OCI-M1 (cell line): ENCODE data around the gene ISYNA1.

Source experiments
- DNase-seq: peaks from one replicate; lab custom pipeline; 2025; lab: John Stamatoyannopoulos, UW

The ISYNA1 gene

DNA sequence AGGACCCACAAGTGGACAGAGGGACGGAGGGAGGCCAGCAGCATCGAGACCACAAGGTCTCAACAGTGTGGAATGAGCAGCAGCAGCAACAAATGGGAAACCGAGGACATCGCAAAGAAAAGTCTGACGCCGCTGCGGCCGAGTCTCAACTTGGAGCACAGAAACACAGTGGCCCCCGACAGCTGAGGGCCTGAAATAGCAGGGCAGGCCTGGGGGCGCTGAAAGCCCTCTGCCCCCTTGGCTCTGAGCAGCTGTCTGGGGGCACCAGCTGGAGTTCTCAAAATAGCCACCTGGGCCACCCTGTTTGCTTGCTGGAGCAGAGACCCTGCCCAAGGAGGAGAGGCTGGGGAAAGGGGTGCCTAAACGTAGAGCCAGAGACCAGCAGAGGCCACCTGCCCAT, 5.9 kb upstream of the ISYNA1 start:
- no peak for DNase-seq

DNA sequence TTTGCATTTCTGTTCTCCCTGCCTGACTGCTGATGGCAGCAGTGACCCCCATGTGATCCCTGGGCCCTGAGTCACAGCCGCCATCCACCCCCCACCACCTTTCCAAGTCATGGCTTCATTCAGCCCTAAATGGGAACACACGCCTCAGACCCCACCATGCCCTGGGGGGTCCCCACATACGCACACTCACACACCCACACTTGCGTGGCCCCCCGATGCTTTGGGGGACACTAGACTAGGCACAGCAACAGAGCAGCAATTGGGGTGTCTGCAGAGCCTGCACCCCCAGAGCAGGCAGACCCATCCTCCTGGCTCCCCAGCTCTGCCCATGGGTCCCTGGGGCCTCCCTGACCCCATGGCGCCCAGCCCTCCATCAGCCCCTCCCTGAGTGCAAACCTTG, 5.5 kb upstream of the ISYNA1 start:
- DNase-seq = no peak

DNA sequence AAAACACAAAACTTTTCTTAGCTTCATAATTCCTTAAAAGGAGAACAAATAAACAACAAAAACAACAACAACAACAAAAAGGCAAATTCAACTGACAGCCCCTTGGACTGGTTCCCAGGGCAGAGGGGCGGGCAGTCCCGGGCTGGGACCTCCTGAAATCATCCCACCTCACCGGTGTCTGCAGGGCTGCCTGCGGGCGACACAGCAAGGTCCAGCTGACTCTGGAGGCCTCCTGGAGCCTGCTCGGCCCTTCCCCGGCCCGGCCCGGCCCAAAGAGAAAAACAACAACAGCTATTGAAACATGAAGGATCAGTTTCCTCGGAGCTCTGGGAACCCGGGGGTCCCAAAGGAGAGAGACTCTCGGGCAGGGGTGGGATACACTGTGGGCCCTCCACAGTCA, 5.0 kb upstream of the ISYNA1 start:
- DNase-seq = no peak

DNA sequence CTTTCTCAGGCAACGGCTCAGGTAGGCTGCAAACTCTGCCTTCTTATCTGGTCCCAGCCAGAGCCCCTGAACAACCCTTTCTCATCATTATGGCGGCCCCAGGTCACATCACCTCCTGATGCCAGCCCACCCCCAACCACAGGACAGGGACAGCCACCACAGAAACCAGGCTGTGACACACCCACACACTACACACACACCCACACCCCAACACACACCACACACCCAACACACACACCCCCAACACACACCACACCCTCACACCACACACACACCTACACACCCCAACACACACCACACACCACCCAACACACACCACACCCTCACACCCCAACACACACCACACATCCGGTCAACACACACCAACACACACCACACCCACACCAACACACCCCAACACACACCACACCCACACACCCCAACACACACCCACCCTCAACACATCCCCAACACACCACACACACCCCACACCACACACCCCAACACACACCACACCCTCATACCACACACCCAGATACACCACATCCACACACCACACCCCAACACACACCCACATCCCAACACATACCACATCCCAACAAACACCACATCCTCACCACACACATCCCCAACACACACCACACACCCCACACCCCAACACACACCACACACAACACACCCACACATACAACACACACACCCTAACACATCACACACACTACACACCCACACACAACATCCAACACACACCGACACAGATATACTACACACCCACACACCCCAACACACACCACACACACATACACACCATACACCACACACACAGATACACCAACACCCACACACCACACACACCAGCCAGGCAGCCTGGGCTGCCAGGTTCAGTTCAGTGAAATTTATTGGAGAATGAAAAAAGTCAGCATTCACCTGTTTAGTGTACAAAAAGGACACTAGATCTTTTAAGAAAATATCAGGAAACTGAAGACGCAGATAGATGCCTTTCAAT, 4.2 kb upstream of the ISYNA1 start:
- no peak for DNase-seq

DNA sequence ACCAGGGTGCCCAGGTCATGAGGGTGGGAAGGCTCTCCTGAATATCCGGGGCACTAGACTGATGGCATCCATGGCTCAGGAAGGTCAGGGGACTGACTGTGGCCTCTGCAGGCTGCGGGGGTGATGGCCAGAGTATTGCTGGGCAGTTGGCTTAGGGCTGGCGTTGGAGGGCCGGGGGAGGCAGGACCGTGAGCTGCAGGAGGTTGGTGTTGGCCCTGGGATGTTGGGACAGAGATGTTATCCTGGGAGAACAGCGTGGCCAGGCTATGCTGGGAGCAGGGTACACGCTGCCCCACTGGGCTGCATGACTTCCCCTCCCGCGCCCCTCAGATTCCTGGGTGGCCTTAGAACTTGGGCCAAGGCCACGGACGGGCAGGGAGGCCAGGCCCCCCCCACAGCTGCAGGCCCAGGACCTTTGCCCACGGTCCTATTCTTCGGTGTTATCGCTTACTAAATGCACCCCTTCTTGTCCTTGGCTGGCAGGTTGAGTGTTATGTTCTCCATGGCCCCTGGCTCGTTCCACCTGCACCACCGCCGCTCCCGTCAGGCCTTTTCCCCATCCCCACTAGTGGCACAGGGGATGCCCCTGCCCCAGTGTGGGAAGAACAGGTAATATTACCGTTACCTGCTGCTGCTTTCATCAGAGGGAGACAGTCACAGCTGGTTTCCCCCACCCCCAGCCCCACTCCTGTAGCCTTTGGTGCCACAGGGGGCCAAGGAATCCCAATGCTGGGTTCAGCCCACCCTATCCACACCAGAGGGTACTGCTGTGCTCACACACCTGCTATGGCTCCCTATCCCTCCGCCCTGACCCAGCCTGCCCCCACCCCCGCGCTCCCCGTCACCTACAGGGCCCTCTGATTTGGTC, 3.2 kb upstream of the ISYNA1 start:
- no peak for DNase-seq

DNA sequence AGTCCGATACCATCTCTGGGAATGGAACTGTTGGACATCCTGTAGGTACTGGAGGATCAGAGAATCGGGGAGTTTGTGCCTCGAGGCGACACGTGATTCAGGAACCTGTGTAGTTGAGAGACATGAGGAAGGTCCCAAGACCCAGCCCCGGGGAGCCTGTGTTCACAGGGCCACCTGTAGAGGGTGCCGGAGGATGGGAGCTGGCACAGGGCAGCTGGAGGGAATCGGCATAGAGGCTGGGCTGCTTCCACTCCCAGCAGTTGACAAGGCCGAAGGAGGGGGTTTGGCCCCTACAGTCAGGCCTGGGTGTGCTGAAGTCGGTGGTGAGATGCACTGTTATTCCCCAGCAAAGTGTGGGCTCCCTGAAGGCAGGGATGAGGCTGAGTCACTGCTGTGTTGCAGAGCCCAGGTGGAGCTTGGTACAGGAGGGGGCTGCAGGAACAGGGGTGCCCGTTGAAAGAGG, 2.5 kb upstream of the ISYNA1 start:
- peak; percentile 76 for DNase-seq

DNA sequence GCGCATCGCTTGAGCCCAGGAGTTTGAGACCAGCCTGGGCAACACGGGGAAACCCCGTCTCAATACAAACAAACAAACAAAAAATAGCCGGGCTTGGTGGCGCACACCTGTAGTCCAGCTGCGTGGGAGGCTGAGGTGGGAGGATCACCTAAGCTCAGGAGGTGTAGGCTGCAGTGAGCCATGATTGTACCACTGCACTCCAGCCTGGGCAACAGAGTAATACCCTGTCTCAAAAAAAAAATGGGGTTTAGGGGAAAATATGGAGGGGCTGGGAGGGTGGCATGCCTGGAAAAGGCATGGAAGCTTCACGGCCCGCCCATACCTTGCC, 1.9 kb upstream of the ISYNA1 start:
- no peak for DNase-seq

DNA sequence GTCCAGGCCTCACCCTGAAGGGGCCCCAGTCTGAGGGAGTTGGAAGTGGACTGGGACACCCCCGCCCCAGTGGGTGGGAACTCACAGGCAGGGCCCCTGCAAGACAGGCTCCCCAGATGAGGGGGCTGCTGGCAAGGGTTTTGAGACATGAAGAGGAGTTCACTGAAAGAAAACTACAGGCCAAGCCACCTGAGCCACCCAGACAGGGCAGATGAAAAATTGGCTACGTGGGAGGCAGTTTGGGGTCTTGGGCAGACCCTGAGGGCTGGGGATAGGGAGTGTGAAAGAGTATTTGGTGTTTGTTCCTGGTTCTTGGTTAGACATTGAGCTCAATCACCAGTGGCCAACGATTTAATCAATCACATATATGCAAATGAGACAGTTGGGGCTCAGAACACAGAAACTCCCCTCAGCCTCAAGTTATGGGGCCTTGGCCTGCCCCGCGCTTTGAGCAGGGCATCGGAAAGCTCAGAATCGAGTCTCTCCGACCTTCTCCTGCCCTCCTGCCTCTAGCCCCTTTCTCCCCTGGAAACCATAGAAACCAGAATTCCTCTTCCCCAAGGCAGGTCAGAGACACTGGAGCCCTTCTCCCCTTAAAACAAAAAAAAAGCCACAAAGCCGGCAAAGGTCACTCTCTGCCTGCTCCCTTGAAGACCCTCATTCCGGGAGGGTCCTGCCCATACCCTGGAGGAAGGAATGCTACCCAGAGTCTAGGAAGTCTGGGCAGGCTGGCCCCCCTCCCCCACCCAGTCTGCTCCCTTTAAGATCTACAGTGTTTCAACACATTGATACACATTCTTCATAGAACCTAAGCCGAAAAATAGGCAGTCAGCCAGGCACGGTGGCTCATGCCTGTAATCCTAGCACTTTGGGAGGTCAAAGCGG, 1.3 kb upstream of the ISYNA1 start:
- peak; percentile 65 for DNase-seq

DNA sequence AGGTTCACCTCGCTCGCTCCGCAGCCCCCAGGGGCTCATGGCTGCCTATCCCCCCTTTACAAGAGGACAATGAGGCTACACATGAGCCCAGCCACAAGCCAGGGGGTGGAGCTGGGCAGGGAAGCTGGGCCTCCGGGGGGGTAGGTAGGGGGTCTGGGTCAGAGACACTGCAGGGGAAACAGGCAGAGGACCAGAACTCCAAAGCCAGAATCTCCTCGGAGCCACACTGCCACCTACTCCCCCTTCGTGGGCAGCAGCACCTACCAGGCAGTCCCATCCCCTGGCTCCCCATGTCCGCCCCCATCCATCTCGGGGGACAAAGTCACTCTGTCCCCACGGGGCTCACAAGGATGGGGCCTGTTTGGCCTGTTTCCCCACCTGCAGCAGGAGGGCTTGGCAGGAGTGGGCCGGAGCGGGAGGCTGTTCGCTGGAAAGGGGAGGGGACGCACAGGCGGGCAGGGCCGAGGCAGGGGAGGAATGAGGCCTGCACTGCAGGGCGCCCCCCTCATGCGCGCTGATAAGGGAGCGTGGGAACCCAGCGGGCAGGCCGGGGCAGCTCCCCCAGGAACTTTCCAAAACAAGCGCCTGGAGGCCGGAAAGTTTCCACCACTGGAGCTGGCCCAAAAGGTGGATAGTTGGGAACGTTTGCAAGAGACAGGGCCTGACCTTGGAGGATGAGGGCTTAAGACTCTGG, 545 bp upstream of the ISYNA1 start:
- peak; percentile 67 for DNase-seq

DNA sequence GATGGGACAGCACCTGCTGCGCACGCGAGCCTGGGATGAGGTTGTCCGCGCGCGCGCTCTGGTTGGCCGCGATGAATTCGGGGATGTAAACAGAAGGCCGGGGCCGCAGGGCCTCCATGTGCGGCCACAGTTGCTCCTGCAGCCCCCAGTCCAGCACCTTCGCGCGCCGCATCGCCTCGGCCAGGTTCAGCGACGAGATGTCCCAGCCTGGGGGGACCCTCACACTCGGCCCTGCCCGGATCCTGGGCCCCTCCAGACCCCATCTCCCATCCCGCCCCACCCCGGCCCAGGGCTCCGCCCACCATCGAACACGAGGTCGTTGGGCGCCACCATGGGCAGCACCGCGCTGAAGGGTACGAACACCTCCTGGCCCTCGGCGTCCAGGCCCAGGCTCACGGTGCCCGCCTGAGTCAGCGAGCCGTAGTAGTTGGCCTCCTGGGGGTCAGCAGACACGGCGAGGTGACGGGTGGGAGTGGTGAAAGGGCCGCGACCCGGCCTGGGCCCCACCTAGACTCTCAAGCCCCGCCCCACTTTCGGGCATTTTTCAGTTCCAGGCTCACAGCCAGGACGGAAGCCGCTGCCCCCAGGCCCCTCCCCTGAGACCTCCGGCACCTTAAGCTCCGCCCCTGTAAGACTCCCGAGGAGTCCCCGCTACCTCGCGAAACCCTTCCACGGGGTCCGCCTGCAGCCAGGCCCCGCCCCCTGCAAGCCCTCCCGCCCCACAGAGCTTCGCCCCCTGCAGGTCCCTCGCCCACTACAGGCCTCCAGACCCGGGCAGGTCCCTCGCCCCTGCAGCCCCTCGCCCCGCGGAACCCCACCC, 1.1 kb downstream of the ISYNA1 start:
- peak; percentile 90 for DNase-seq

DNA sequence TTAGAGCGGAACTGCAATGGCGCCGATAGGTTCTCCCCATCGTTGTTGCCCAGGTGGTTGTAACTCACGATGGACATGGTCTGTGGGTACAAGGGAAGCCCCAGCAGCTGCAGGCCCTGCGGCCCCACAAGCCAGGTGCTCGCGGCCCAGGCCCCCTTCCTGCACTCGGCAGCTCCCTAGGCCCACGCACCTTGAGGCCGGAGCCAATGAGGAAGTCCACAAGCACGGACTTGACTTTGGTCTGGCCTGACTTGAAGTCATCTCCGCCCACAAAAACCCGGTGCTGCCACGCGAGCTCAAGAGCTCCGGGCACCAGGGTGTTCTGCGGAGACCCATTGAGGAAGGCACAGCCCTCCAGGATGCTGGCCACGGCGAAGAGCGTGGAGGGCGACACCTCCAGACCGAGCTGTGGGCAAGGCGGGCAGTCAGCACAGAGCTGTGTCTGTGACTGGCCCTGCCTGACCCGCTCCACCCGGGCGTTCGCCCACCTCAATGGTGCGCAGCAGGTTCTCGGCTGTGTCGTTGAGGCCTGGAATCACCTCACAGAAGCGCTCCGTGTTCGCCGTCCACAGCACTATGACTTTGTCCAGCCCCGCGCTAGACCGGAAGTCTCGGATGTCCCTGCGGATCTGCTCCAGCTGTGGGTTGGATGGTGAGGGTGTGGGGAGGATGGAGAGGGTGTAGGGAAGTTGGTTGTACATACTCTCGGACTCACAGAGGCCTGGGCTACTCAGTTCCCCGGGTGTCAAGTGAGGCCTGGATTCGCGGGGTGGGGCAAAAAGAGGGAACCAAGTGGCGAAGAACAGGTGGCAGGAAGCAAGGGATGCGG, 1.9 kb downstream of the ISYNA1 start:
- no peak for DNase-seq

DNA sequence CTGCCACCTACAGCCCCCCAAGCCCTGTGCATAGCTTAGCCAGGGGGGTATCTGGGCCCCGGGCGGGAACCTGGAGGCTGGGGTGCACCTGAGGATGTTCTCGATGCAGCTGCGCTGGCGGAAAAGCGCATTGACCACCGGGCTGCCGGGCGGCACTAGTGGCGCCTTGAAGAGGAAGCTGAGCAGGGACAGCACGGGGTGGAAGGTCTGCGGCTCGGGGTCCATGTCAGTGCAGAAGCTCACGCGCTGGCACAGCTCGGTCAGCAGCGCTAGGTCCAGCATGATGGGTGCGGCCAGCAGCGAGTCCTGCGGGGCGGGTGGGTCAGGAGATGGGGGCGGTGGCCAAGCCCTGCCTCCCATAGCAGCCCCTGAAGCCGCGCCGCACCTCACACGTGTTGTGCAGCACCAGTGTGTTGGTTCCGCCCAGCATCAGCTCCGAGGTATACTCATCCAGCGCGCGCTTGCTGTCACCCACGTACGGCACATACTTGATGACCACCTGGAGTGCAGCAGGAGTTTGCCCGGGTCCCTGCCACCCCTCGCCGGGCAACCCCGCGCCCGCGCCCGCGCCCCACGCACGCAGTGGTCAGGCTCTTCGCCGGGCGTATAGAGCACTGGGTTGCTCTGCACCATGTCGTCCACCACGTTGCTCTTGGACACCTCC, 2.6 kb downstream of the ISYNA1 start:
- DNase-seq = no peak

DNA sequence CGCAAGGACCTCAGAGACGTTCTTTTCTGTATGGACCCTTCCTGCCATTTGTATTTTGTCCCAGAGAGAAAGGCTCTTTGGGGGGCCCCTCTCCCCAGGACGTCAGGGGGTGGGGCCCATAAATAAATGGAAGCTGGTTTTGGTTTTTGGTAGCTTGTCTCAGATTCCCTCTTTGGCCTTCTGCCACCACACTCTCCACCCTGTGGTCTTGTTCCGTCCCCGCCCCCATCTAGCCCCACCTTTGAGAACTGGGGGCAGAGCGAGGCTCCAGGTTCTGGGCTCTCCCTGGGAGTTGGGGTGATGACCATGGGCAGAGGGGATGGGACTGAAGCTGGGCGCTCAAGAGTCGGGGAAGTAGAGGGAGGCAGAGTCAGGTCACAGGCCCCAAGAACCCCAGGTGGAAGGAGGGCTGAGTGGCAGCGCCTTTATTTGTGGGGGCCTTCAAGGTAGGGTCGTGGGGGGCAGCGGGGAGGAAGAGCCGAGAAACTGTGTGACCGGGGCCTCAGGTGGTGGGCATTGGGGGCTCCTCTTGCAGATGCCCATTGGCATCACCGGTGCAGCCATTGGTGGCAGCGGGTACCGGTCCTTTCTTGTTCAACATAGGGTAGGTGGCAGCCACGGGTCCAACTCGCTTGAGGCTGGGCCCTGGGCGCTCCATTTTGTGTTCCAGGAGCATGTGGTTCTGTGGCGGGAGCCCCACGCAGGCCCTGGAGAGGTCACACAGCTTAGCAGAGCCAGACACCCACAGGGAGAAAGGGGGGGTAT, 3.3 kb downstream of the ISYNA1 start:
- no peak for DNase-seq

DNA sequence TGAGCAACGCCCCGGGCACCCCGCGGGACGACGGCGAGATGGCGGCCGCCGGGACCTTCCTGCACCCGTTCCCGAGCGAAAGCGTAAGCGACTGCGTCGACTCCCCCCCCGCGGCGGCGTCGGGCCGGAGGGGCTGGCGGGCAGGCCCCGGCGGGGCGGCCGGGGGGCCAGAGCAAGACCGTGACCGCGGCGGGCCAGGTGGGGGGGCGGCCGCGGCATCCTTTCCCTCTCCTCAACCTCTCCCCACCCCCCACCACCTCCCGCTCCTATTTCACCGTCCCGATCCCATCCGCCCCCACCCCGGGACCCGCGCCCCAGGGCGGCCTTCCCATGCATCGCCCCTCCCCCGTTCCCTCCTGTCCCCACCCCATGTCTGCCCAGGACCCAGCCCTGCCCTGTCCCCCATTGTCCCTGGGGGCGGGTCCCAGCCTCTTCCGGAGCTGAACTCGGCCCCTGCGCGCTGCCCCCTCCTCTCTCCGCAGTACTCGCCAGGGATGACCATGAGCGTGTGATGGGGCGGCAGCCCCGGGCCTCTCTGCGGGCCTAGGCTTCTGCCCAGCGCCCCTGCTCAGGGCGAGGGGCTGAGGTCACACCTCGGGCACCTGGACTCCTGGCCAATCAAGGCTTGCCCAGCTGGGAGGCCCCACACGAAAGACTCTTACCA, 4.1 kb downstream of the ISYNA1 start:
- no peak for DNase-seq

DNA sequence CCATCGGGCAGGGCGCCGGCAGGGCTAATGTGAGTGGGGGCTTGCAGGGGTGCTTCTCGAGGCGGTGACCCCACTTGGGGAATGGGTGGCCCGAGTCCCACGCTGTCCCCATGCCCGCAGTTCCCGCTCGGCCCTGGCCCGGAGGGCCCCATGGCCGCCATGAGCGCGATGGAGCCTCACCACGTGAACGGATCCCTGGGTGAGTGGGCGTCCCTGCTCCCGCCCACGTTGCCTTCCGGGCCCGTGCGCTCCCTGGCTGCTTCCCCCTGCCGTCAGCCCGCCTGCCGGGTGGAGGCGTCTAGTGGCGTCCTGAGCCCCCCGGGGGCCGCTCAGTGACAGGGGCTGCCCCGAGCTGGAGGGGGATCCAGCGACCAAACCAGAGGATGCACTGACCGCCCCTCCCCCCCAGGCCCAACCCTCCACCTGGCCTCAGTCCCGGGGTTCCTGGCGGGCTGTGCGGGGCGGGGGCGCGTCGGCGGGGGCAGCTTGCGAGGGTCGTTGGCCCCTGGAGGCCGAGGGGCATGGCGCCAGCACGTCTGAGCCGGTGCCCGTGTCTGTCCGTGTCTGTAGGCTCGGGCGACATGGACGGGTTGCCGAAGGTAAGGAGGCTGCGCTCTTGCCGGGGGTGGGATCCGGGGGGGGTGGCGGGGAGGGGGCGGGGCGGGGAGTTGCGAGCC, 4.8 kb downstream of the ISYNA1 start:
- DNase-seq = no peak

DNA sequence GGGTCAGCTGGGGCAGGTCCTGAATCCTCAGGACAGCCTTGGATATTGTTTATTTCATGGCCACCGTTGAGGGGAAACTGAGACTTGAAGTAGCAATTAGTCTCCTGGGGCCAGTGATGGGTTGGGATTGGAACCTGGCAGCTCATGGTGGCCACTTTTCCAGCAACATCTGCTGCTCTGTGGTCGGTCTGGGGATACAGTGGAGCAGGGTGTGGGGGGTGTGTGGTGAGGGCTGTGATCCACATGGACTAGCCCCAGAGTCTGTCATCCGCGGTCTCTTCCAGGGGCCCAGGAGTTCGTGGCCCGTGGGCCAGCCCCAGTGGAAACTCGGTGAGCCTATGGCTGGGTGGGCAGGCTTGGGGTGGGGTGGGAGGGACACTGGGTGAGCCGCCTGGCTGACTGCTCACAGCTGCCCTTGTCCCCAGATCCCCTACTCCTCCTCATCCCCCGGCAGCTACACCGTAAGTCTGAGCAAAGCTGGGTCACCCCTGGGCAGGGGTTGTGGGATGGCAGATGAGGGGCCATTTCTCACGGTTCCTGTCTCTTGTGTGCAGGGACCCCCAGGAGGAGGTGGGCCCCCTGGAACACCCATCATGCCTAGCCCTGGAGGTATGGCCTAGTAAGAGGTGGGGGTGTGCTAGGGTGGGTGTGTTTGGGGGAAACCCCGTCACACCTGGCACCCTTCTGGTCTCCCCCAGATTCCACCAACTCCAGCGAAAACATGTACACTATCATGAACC, 5.5 kb downstream of the ISYNA1 start:
- DNase-seq = no peak
